HepG2 (cell line): ENCODE measurements around the gene GATD1. TPM values are rescaled to one million over a fixed set of nuclear protein-coding genes. Genes with fewer than 3 reads are reported as not detected.

ENCODE experiments used
- BRD4 ChIP-seq: sonication (generic); formaldehyde crosslinking; IDR thresholded peaks from 2 replicates; pipeline ENCODE4 v1.4.0; 2020; ENCODE audit warnings: missing genetic modification reagents
- CHD4 ChIP-seq: fragments of 200-600 bp; sonication (generic); IDR thresholded peaks from 2 replicates; pipeline ENCODE4 v1.7.0; 2017; ENCODE audit warnings: mild to moderate bottlenecking, low read length, borderline replicate concordance
- FIP1L1 ChIP-seq: fragments of 200-400 bp; formaldehyde crosslinking; IDR thresholded peaks from 2 replicates; pipeline ENCODE4 v1.6.1; 2018; ENCODE audit warnings: low read depth, mild to moderate bottlenecking, low read length, moderate library complexity, borderline replicate concordance; ENCODE audit not compliant: insufficient read depth
- FOSL2 ChIP-seq: sonication (generic); formaldehyde crosslinking; IDR thresholded peaks from 2 replicates; pipeline ENCODE4 v1.4.0; 2020; ENCODE audit warnings: missing genetic modification reagents
- GZF1 ChIP-seq: sonication (generic); formaldehyde crosslinking; IDR thresholded peaks from 2 replicates; pipeline ENCODE4 v1.5.1; 2020; ENCODE audit warnings: mild to moderate bottlenecking, missing genetic modification reagents
- HNRNPK ChIP-seq: fragments of 200-400 bp; formaldehyde crosslinking; IDR thresholded peaks from 2 replicates; pipeline ENCODE4 v1.6.1; 2018; ENCODE audit warnings: low read length, low read depth, moderate library complexity, mild to moderate bottlenecking; ENCODE audit not compliant: poor library complexity, severe bottlenecking
- KDM1A ChIP-seq: IDR thresholded peaks from 2 replicates; pipeline ENCODE4 v1.6.1; 2016; ENCODE audit warnings: missing compliant biosample characterization
- MIER3 ChIP-seq: IDR thresholded peaks from 2 replicates; pipeline ENCODE4 v1.6.1; 2016; ENCODE audit warnings: missing compliant biosample characterization, borderline replicate concordance
- ONECUT2 ChIP-seq: sonication (generic); formaldehyde crosslinking; IDR thresholded peaks from 2 replicates; pipeline ENCODE4 v1.4.0; 2020; ENCODE audit warnings: missing genetic modification reagents
- PHF5A ChIP-seq: IDR thresholded peaks from one replicate; pipeline ENCODE4 v1.6.1; 2018; ENCODE audit warnings: low read depth, missing genetic modification reagents; ENCODE audit not compliant: unreplicated experiment
- SKI ChIP-seq: fragments of 450-650 bp; IDR thresholded peaks from one replicate; pipeline ENCODE4 v1.6.1; 2018; ENCODE audit warnings: mild to moderate bottlenecking; ENCODE audit not compliant: partially characterized antibody
- SMAD1 ChIP-seq: sonication (generic); formaldehyde crosslinking; IDR thresholded peaks from 2 replicates; pipeline ENCODE4 v1.4.0; 2020; ENCODE audit warnings: missing genetic modification reagents, low read depth, mild to moderate bottlenecking, borderline replicate concordance
- SRSF4 ChIP-seq: fragments of 200-400 bp; formaldehyde crosslinking; IDR thresholded peaks from one replicate; pipeline ENCODE4 v1.6.1; 2018; ENCODE audit warnings: mild to moderate bottlenecking, low read depth, low read length, moderate library complexity; ENCODE audit not compliant: poor library complexity, severe bottlenecking
- SSRP1 ChIP-seq: IDR thresholded peaks from 2 replicates; pipeline ENCODE4 v1.6.1; 2016; ENCODE audit warnings: control low read depth
- ZNF224 ChIP-seq: sonication (generic); formaldehyde crosslinking; IDR thresholded peaks from 2 replicates; pipeline ENCODE4 v1.5.0; 2020; ENCODE audit warnings: mild to moderate bottlenecking, missing genetic modification reagents
- ZNF329 ChIP-seq: sonication (generic); formaldehyde crosslinking; IDR thresholded peaks from 2 replicates; pipeline ENCODE4 v1.9.0; 2021; ENCODE audit warnings: low read depth, mild to moderate bottlenecking, missing genetic modification reagents
- ZNF878 ChIP-seq: sonication (generic); formaldehyde crosslinking; IDR thresholded peaks from 2 replicates; pipeline ENCODE4 v1.8.1; 2023; ENCODE audit warnings: mild to moderate bottlenecking, missing genetic modification reagents, moderate library complexity
- polyA plus RNA-seq, 8 experiments: library from polyadenylated mRNA; depleted of rRNA in 3 of 8; stranded (reverse) in 7 of 8; unstranded in 1 of 8; fragments of >200 nt; fragmentation: Illumina TruSeq in 4 of 8; extraction: Trizol in 4 of 8; gene quantifications; 2 replicates each; pipeline versions ENCODE4 v1.2.1 to v1.2.3, GENCODE V29; 2011 to 2016; ENCODE audit warnings: low read depth in 4 of 8, missing spikeins in 1 of 8, mixed read lengths in 1 of 8; ENCODE audit not compliant: insufficient read depth in 1 of 8
- total RNA-seq, 5 experiments: library from RNA; depleted of rRNA; stranded (reverse); fragments of >200 nt; fragmentation: Illumina TruSeq; extraction: Trizol; gene quantifications; 2 replicates each; pipeline ENCODE4 v1.2.3, GENCODE V29; 2016; ENCODE audit warnings: low read depth in 1 of 5
- TF ChIP-seq, protein P1 (sequence below): sonication (generic); formaldehyde crosslinking; IDR thresholded peaks from 2 replicates; pipeline ENCODE4 v1.8.0; 2022; ENCODE audit warnings: missing genetic modification reagents, mild to moderate bottlenecking, borderline replicate concordance
- TF ChIP-seq, protein P2 (sequence below): IDR thresholded peaks from 2 replicates; pipeline ENCODE4 v1.6.1; 2016; ENCODE audit warnings: missing compliant biosample characterization, missing genetic modification reagents, borderline replicate concordance
- TF ChIP-seq, protein P3 (sequence below): sonication (generic); formaldehyde crosslinking; IDR thresholded peaks from 2 replicates; pipeline ENCODE4 v1.5.0; 2020; ENCODE audit warnings: mild to moderate bottlenecking, missing genetic modification reagents
- TF ChIP-seq, protein P4 (sequence below): IDR thresholded peaks from 2 replicates; pipeline ENCODE4 v1.4.0; 2020; ENCODE audit warnings: mild to moderate bottlenecking, missing genetic modification reagents
- TF ChIP-seq, protein P5 (sequence below): sonication (generic); formaldehyde crosslinking; IDR thresholded peaks from 2 replicates; pipeline ENCODE4 v1.4.0; 2020; ENCODE audit warnings: missing genetic modification reagents, borderline replicate concordance

The GATD1 gene
- total and polyA plus RNA-seq, 2 of the 13 experiments (the other 11 are each of a cell fraction or from before 2014, with no cell fraction given): 31.3 to 60.5 TPM

DNA sequence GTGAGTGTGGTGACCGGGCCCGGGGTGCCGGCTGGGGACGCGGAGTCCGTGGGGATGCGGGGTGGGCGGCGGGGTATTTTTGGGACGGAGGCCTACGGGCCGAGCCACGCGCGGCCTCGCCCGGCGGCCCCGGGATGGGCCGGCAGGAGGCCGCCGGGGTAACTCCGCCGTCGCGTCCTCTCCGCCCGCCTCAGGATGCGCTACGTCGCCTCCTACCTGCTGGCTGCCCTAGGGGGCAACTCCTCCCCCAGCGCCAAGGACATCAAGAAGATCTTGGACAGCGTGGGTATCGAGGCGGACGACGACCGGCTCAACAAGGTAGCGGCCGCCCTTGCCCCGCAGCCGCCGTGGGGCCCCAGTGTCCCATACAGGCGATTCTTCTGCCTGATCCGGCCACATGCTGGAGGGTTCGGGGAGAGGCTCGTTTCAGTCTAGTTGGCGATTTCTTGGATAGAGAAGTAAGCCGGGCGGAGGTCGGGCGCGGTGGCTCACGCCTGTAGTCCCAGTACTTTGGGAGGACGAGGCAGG is 32.8 kb upstream of the GATD1 start (continued):
- TF ChIP-seq FOSL2 (CRISPR knock-in tag) (no peak), PHF5A (CRISPR knock-in tag) (no peak), ZNF329 (CRISPR knock-in tag) (0 out of 2 replicates have a peak, but pooled peaks have one; percentile 6), SMAD1 (0 out of 2 replicates have a peak, but pooled peaks have one; percentile 0), ZNF224 (CRISPR knock-in tag) (no peak), CHD4 (no peak), GZF1 (peak; percentile 9; the same call in 1 of the 2 replicates), SKI (no peak), SSRP1 (CRISPR knock-in tag) (0 out of 2 replicates have a peak, but pooled peaks have one; percentile 27), HNRNPK (peak; percentile 46), KDM1A (CRISPR knock-in tag) (no peak), ZNF878 (CRISPR knock-in tag) (no peak), BRD4 (CRISPR knock-in tag) (no peak), MIER3 (CRISPR knock-in tag) (no peak), ONECUT2 (no peak), SRSF4 (no peak), FIP1L1 (no peak)
- TF ChIP-seq, protein P1, sequence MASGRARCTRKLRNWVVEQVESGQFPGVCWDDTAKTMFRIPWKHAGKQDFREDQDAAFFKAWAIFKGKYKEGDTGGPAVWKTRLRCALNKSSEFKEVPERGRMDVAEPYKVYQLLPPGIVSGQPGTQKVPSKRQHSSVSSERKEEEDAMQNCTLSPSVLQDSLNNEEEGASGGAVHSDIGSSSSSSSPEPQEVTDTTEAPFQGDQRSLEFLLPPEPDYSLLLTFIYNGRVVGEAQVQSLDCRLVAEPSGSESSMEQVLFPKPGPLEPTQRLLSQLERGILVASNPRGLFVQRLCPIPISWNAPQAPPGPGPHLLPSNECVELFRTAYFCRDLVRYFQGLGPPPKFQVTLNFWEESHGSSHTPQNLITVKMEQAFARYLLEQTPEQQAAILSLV: peak; percentile 66; the same call in 1 of the 2 replicates
- TF ChIP-seq, protein P2, sequence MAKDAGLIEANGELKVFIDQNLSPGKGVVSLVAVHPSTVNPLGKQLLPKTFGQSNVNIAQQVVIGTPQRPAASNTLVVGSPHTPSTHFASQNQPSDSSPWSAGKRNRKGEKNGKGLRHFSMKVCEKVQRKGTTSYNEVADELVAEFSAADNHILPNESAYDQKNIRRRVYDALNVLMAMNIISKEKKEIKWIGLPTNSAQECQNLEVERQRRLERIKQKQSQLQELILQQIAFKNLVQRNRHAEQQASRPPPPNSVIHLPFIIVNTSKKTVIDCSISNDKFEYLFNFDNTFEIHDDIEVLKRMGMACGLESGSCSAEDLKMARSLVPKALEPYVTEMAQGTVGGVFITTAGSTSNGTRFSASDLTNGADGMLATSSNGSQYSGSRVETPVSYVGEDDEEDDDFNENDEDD (CRISPR knock-in tag): no peak
- TF ChIP-seq, protein P3, sequence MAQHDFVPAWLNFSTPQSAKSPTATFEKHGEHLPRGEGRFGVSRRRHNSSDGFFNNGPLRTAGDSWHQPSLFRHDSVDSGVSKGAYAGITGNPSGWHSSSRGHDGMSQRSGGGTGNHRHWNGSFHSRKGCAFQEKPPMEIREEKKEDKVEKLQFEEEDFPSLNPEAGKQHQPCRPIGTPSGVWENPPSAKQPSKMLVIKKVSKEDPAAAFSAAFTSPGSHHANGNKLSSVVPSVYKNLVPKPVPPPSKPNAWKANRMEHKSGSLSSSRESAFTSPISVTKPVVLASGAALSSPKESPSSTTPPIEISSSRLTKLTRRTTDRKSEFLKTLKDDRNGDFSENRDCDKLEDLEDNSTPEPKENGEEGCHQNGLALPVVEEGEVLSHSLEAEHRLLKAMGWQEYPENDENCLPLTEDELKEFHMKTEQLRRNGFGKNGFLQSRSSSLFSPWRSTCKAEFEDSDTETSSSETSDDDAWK (CRISPR knock-in tag): no peak
- TF ChIP-seq, protein P4, sequence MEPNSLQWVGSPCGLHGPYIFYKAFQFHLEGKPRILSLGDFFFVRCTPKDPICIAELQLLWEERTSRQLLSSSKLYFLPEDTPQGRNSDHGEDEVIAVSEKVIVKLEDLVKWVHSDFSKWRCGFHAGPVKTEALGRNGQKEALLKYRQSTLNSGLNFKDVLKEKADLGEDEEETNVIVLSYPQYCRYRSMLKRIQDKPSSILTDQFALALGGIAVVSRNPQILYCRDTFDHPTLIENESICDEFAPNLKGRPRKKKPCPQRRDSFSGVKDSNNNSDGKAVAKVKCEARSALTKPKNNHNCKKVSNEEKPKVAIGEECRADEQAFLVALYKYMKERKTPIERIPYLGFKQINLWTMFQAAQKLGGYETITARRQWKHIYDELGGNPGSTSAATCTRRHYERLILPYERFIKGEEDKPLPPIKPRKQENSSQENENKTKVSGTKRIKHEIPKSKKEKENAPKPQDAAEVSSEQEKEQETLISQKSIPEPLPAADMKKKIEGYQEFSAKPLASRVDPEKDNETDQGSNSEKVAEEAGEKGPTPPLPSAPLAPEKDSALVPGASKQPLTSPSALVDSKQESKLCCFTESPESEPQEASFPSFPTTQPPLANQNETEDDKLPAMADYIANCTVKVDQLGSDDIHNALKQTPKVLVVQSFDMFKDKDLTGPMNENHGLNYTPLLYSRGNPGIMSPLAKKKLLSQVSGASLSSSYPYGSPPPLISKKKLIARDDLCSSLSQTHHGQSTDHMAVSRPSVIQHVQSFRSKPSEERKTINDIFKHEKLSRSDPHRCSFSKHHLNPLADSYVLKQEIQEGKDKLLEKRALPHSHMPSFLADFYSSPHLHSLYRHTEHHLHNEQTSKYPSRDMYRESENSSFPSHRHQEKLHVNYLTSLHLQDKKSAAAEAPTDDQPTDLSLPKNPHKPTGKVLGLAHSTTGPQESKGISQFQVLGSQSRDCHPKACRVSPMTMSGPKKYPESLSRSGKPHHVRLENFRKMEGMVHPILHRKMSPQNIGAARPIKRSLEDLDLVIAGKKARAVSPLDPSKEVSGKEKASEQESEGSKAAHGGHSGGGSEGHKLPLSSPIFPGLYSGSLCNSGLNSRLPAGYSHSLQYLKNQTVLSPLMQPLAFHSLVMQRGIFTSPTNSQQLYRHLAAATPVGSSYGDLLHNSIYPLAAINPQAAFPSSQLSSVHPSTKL (CRISPR knock-in tag): no peak
- TF ChIP-seq, protein P5, sequence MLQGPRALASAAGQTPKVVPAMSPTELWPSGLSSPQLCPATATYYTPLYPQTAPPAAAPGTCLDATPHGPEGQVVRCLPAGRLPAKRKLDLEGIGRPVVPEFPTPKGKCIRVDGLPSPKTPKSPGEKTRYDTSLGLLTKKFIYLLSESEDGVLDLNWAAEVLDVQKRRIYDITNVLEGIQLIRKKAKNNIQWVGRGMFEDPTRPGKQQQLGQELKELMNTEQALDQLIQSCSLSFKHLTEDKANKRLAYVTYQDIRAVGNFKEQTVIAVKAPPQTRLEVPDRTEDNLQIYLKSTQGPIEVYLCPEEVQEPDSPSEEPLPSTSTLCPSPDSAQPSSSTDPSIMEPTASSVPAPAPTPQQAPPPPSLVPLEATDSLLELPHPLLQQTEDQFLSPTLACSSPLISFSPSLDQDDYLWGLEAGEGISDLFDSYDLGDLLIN (CRISPR knock-in tag): no peak
